Endothelial cell of umbilical vein (primary cell): Measurements from ENCODE around the gene MITF. TPM values are rescaled to one million over a fixed set of nuclear protein-coding genes. Genes with fewer than 3 reads are reported as not detected.
A peak's percentile ranks its signal among the peaks of the same experiment; 100 is the strongest.

Experiments
- BruUV-seq: library from RNA; stranded (reverse); fragments of 400-500 nt; replicated peaks from 2 replicates; lab custom pipeline; 2021; lab: Mats Ljungman, UMichigan
- CTCF ChIA-PET: fragments of 300-600, 350-600 bp; sonication (Branson Sonifier 250); formaldehyde crosslinking; loops from one replicate; lab custom pipeline; 2021; ENCODE audit warnings: antibody characterized with exemption, inconsistent platforms; lab: Charles Lee
- POLR2A ChIA-PET: fragments of 300-600, 350-600 bp; sonication (Branson Sonifier 250); formaldehyde crosslinking; loops from one replicate; lab custom pipeline; 2021; ENCODE audit warnings: antibody characterized with exemption, inconsistent platforms; lab: Charles Lee
- DNase-seq: peaks from one replicate; pipeline ENCODE4 v3.0.0-alpha.2; 2011; ENCODE audit warnings: low read depth, low spot score
- FAIRE-seq: peaks from 2 replicates; lab custom pipeline; 2011; peaks lifted over from hg19 to GRCh38; lab: Jason Lieb, UNC
- H2AFZ ChIP-seq: 2 replicates; pipeline ENCODE4 v1.6.0; 2012; ENCODE audit warnings: low read depth, low read length, control low read depth, inconsistent platforms
- H3K27ac ChIP-seq: 2 replicates; pipeline ENCODE4 v1.5.1; 2011; ENCODE audit warnings: low read depth, mild to moderate bottlenecking, control low read depth, low read length, moderate library complexity; ENCODE audit not compliant: insufficient read depth
- H3K27me3 ChIP-seq, 2 experiments: 2 replicates each; pipeline versions ENCODE4 v1.6.0 to v1.6.1; 2011; ENCODE audit warnings: low read length in 2 of 2, mixed read lengths in 1 of 2; ENCODE audit not compliant: control insufficient read depth in 2 of 2, insufficient read depth in 2 of 2
- H3K36me3 ChIP-seq, 2 experiments: 2 replicates in 1 of 2; 3 replicates in 1 of 2; pipeline ENCODE4 v1.5.1; 2011; ENCODE audit warnings: low read length in 2 of 2, mild to moderate bottlenecking in 1 of 2, moderate library complexity in 1 of 2; ENCODE audit not compliant: control insufficient read depth in 2 of 2, insufficient read depth in 2 of 2; ENCODE audit errors: extremely low read depth in 1 of 2
- H3K4me1 ChIP-seq: 3 replicates; pipeline ENCODE4 v1.5.1; 2011; ENCODE audit warnings: mild to moderate bottlenecking, low read length; ENCODE audit not compliant: control insufficient read depth, insufficient read depth; ENCODE audit errors: extremely low read depth
- H3K4me2 ChIP-seq: 2 replicates; pipeline ENCODE4 v1.6.1; 2011; ENCODE audit warnings: low read length, control low read depth, mixed read lengths; ENCODE audit not compliant: insufficient read depth
- H3K4me3 ChIP-seq, 3 experiments: fragments of 200-600 bp in 1 of 3; sonication (generic), shearing (Covaris generic) in 1 of 3; replicated peaks in 1 of 3; 2 replicates each; pipeline ENCODE4 v1.5.1; 2011 to 2016; ENCODE audit warnings: control low read depth in 3 of 3, low read length in 3 of 3, mild to moderate bottlenecking in 2 of 3, inconsistent platforms in 1 of 3, low read depth in 1 of 3, moderate library complexity in 1 of 3; ENCODE audit not compliant: insufficient read depth in 1 of 3
- H3K79me2 ChIP-seq: 2 replicates; pipeline ENCODE4 v1.6.0; 2012; ENCODE audit warnings: low read length, inconsistent platforms; ENCODE audit not compliant: control insufficient read depth, insufficient read depth
- H3K9ac ChIP-seq: replicated peaks from 2 replicates; pipeline ENCODE3; 2011; ENCODE audit warnings: low read length, control low read depth; ENCODE audit not compliant: insufficient read depth; ENCODE audit errors: extremely low read depth
- H3K9me1 ChIP-seq: replicated peaks from 3 replicates; pipeline ENCODE4 v1.6.0; 2011; ENCODE audit warnings: mild to moderate bottlenecking, low read length; ENCODE audit not compliant: control insufficient read depth, insufficient read depth; ENCODE audit errors: extremely low read depth
- H3K9me3 ChIP-seq: replicated peaks from 2 replicates; pipeline ENCODE4 v1.5.1; 2012; ENCODE audit warnings: low read length, inconsistent platforms; ENCODE audit not compliant: control insufficient read depth, insufficient read depth
- H4K20me1 ChIP-seq: replicated peaks from 2 replicates; pipeline ENCODE3; 2011; ENCODE audit warnings: mild to moderate bottlenecking, low read length; ENCODE audit not compliant: control insufficient read depth, insufficient read depth; ENCODE audit errors: extremely low read depth
- CTCF ChIP-seq, 2 donors: IDR thresholded peaks; 1 replicate in 1 of 2; 2 replicates in 1 of 2; pipeline ENCODE4 v1.5.1; 2011; ENCODE audit warnings: low read length in 2 of 2, mild to moderate bottlenecking in 2 of 2, moderate library complexity in 2 of 2, control low read depth in 1 of 2, inconsistent platforms in 1 of 2, low read depth in 1 of 2; ENCODE audit not compliant: insufficient read depth in 1 of 2; ENCODE audit errors: extremely low read depth in 1 of 2
- EZH2 ChIP-seq: IDR thresholded peaks from 2 replicates; pipeline ENCODE4 v1.6.1; 2012; ENCODE audit warnings: borderline replicate concordance, low read depth, mild to moderate bottlenecking, moderate library complexity, low read length, inconsistent platforms; ENCODE audit not compliant: severe bottlenecking
- FOS ChIP-seq: IDR thresholded peaks from 2 replicates; pipeline ENCODE4 v1.6.1; 2011; ENCODE audit warnings: mild to moderate bottlenecking, low read length, moderate library complexity, borderline replicate concordance; ENCODE audit not compliant: insufficient read depth
- JUN ChIP-seq: IDR thresholded peaks from 2 replicates; pipeline ENCODE4 v1.6.1; 2011; ENCODE audit warnings: borderline replicate concordance, low read depth; ENCODE audit not compliant: insufficient read length, insufficient read depth
- MAX ChIP-seq: IDR thresholded peaks from 2 replicates; pipeline ENCODE4 v1.6.1; 2011; ENCODE audit not compliant: insufficient read depth, insufficient read length
- MYC ChIP-seq: IDR thresholded peaks from one replicate; pipeline ENCODE4 v1.6.1; 2011; ENCODE audit warnings: mild to moderate bottlenecking, low read depth, low read length
- POLR2A ChIP-seq: IDR thresholded peaks from 2 replicates; pipeline ENCODE4 v1.6.1; 2012; ENCODE audit warnings: low read depth, mild to moderate bottlenecking, control low read depth, low read length
- POLR2AphosphoS5 ChIP-seq: IDR thresholded peaks from 2 replicates; pipeline ENCODE4 v1.6.1; 2012; ENCODE audit warnings: low read depth, mild to moderate bottlenecking, control low read depth, low read length, moderate library complexity; ENCODE audit not compliant: insufficient read depth
- dilution Hi-C: fragments of 300-500 bp; cut with MboI; formaldehyde crosslinking; loops from one replicate; pipeline ENCODE4 v1.15.0; 2019; ENCODE audit warnings: low sequenced_read_pairs; ENCODE audit not compliant: extremely low pct_ligation_motif_present
- intact Hi-C: fragments of 100-400 bp; cut with micrococcal nuclease; formaldehyde crosslinking; loops from one replicate; pipeline ENCODE4 v1.10.0; 2022
- polyA plus RNA-seq, 4 experiments: library from polyadenylated mRNA; depleted of rRNA in 3 of 4; stranded (reverse) in 3 of 4; unstranded in 1 of 4; fragments of >200 nt; gene quantifications; 2 replicates each; pipeline versions ENCODE4 v1.2.1 to v1.2.3, GENCODE V29; 2011 to 2012; ENCODE audit warnings: missing spikeins in 1 of 4
- total RNA-seq: library from RNA; stranded (reverse); gene quantifications from 2 replicates; pipeline ENCODE4 v1.2.3, GENCODE V29; 2021

Gene MITF
- total and polyA plus RNA-seq, 2 donors (not counting 3 experiments of a cell fraction or from before 2014, with no cell fraction given), result 1.6 to 2.5 TPM

- Histone ChIP-seq H3K4me3 (no peak overlapping the region), H3K9me3 (no peaks in the 10 kb centered on the region), H3K9me1 (no peaks in the 10 kb centered on the region), H3K36me3 (no peaks in the 10 kb centered on the region), H3K27ac (no peak overlapping the region), H3K4me1 (no peaks in the 10 kb centered on the region), H3K79me2 (no peaks in the 10 kb centered on the region), H3K9ac (no peak overlapping the region), H3K27me3 (no peaks in the 10 kb centered on the region), H2AFZ (no peak overlapping the region), H4K20me1 (no peaks in the 10 kb centered on the region), H3K4me2 (no peak overlapping the region)
- POLR2A ChIA-PET, result no interaction called here
- intact Hi-C loops, result no loop called here
- dilution Hi-C loops, result no loop called here
- DNase-seq (no peak), FAIRE-seq (no peak)
- CTCF ChIA-PET, result no interaction called here
- TF ChIP-seq MYC (no peak), FOS (no peak), CTCF (IDR thresholded peaks at IDR 0.05; ENCODE audit: extremely low read depth in 1 of 2, insufficient read depth in 1 of 2, low read depth in 1 of 2, low read length in 2 of 2) (no peak), MAX (no peak), POLR2AphosphoS5 (no peak)
- BruUV-seq, result no TSS peak
These were observed 199.7 kb downstream of the MITF start for GRCh38 chr3:69938931-69939330.

- H3K9ac ChIP-seq, result no peak overlapping the region
- ChIA-PET POLR2A (no interaction called here), CTCF (interaction anchor here (0.9 kb wide), 1 partner anchor 250 kb away, joined by 3 read pairs; no protein-coding TSS in a partner anchor)
- H3K27ac ChIP-seq, result no peak overlapping the region
- no peaks in the 10 kb centered on the region for H3K4me1 ChIP-seq
- BruUV-seq, result no TSS peak
- H2AFZ ChIP-seq, result no peak overlapping the region
- H3K36me3 ChIP-seq, result no peaks in the 10 kb centered on the region
- DNase-seq (no peak), FAIRE-seq (no peak)
- H4K20me1 ChIP-seq, result no peaks in the 10 kb centered on the region
- no peak overlapping the region for H3K4me3 ChIP-seq
- intact Hi-C loops (loop anchor here (10.0 kb wide), 1 partner anchor 486 kb away; no protein-coding TSS in a partner anchor), dilution Hi-C loops (no loop called here)
- no peaks in the 10 kb centered on the region for H3K27me3 ChIP-seq
- no peaks in the 10 kb centered on the region for H3K79me2 ChIP-seq
- no peak for TF ChIP-seq MAX
- TF ChIP-seq FOS, result no peak
- TF ChIP-seq MYC, result no peak
- peak; percentile 15 for TF ChIP-seq JUN
- TF ChIP-seq POLR2AphosphoS5, result no peak
- no peak for TF ChIP-seq CTCF (IDR thresholded peaks at IDR 0.05; ENCODE audit: extremely low read depth in 1 of 2, insufficient read depth in 1 of 2, low read depth in 1 of 2, low read length in 2 of 2)
- TF ChIP-seq EZH2, result no peak
- TF ChIP-seq POLR2A, result no peak
- H3K9me1 ChIP-seq, result no peaks in the 10 kb centered on the region
- H3K9me3 ChIP-seq, result no peaks in the 10 kb centered on the region
- no peak overlapping the region for H3K4me2 ChIP-seq
These were observed 201.8 kb downstream of the MITF start for GRCh38 chr3:69941037-69941436.
